H1 (cell line): Measurements from ENCODE around the gene LMAN1. TPM values are rescaled to one million over a fixed set of nuclear protein-coding genes. Genes with fewer than 3 reads are reported as not detected.

Experiments used
- CTCF ChIA-PET: fragments of 300-600 bp; sonication (Branson Sonifier 250); formaldehyde crosslinking; loops from one replicate; lab custom pipeline; 2021; ENCODE audit not compliant: partially characterized antibody; lab: Charles Lee
- POLR2A ChIA-PET: fragments of 300-600 bp; sonication (Branson Sonifier 250); formaldehyde crosslinking; loops from one replicate; lab custom pipeline; 2021; ENCODE audit warnings: inconsistent platforms; ENCODE audit not compliant: partially characterized antibody; lab: Charles Lee
- DNase-seq, 2 experiments: peaks; one replicate each; pipeline versions ENCODE4 v3.0.0 to v3.0.0-alpha.2; 2010 to 2022; ENCODE audit warnings: low spot score in 2 of 2, low read depth in 1 of 2, mixed read lengths in 1 of 2
- FAIRE-seq: peaks from 2 replicates; lab custom pipeline; 2011; peaks lifted over from hg19 to GRCh38; lab: Jason Lieb, UNC
- H2AFZ ChIP-seq: 2 replicates; pipeline ENCODE4 v1.8.1; 2012; ENCODE audit warnings: low read length, inconsistent platforms
- H2AK5ac ChIP-seq: 2 replicates; pipeline ENCODE4 v1.6.1; 2013; ENCODE audit warnings: low read depth, low read length
- H2BK120ac ChIP-seq: replicated peaks from 2 replicates; pipeline ENCODE3; 2013; ENCODE audit warnings: low read depth, low read length, inconsistent platforms
- H2BK12ac ChIP-seq: 2 replicates; pipeline ENCODE4 v1.6.1; 2013; ENCODE audit warnings: low read depth, low read length
- H2BK15ac ChIP-seq: 2 replicates; pipeline ENCODE4 v1.6.1; 2013; ENCODE audit warnings: low read length
- H2BK20ac ChIP-seq: 2 replicates; pipeline ENCODE4 v1.6.1; 2013; ENCODE audit warnings: low read length
- H2BK5ac ChIP-seq: 2 replicates; pipeline ENCODE4 v1.6.1; 2013; ENCODE audit warnings: low read depth, low read length
- H3K14ac ChIP-seq: 2 replicates; pipeline ENCODE4 v1.6.1; 2013; ENCODE audit warnings: inconsistent platforms; ENCODE audit not compliant: insufficient read length
- H3K18ac ChIP-seq: 2 replicates; pipeline ENCODE4 v1.6.1; 2013; ENCODE audit warnings: low read length; ENCODE audit errors: extremely low read depth
- H3K23ac ChIP-seq: 2 replicates; pipeline ENCODE4 v1.6.1; 2013; ENCODE audit warnings: inconsistent platforms; ENCODE audit not compliant: insufficient read length
- H3K23me2 ChIP-seq: 2 replicates; pipeline ENCODE4 v1.6.1; 2013; ENCODE audit warnings: low read depth, low read length
- H3K27ac ChIP-seq: 2 replicates; pipeline ENCODE4 v1.6.1; 2011; ENCODE audit warnings: low read depth, low read length, inconsistent platforms
- H3K27me3 ChIP-seq, 4 experiments: replicated peaks in 1 of 4; 1 replicate in 1 of 4; 2 replicates in 3 of 4; pipeline versions ENCODE4 v1.6.1 to v1.8.1; 2011 to 2013; ENCODE audit warnings: low read length in 3 of 4, mild to moderate bottlenecking in 3 of 4, inconsistent platforms in 2 of 4, mixed read lengths in 2 of 4, moderate library complexity in 1 of 4; ENCODE audit not compliant: control insufficient read depth in 3 of 4, insufficient read depth in 3 of 4; ENCODE audit errors: extremely low read depth in 1 of 4
- H3K36me3 ChIP-seq, 4 experiments: 2 replicates each; pipeline versions ENCODE4 v1.6.1 to v1.8.1; 2011 to 2013; ENCODE audit warnings: mild to moderate bottlenecking in 4 of 4, low read length in 3 of 4, moderate library complexity in 2 of 4, control low read depth in 1 of 4, inconsistent platforms in 1 of 4; ENCODE audit not compliant: insufficient read depth in 4 of 4, control insufficient read depth in 2 of 4
- H3K4ac ChIP-seq: replicated peaks from 2 replicates; pipeline ENCODE3; 2013; ENCODE audit warnings: low read length, low read depth, mixed read lengths, inconsistent platforms; ENCODE audit not compliant: insufficient read length
- H3K4me1 ChIP-seq, 4 experiments: replicated peaks in 1 of 4; 1 replicate in 1 of 4; 2 replicates in 3 of 4; pipeline versions ENCODE4 v1.6.1 to v1.8.1; 2011 to 2013; ENCODE audit warnings: low read length in 3 of 4, inconsistent platforms in 2 of 4, mixed read lengths in 1 of 4; ENCODE audit not compliant: insufficient read depth in 4 of 4, control insufficient read depth in 3 of 4
- H3K4me2 ChIP-seq, 2 experiments: 2 replicates each; pipeline versions ENCODE4 v1.6.1 to v1.8.1; 2011 to 2013; ENCODE audit warnings: low read depth in 2 of 2, low read length in 2 of 2, control low read depth in 1 of 2, inconsistent platforms in 1 of 2, mild to moderate bottlenecking in 1 of 2; ENCODE audit not compliant: insufficient read depth in 1 of 2
- H3K4me3 ChIP-seq, 4 experiments: fragments of 200-600, 300-600 bp in 1 of 4; sonication (generic), shearing (Covaris generic), sonication (Bioruptor Twin) in 1 of 4; 2 replicates each; pipeline versions ENCODE4 v1.5.1 to v1.8.1; 2011 to 2016; ENCODE audit warnings: low read length in 4 of 4, low read depth in 3 of 4, control low read depth in 2 of 4, inconsistent platforms in 2 of 4, mild to moderate bottlenecking in 2 of 4, mixed read lengths in 1 of 4, moderate library complexity in 1 of 4; ENCODE audit not compliant: insufficient read depth in 2 of 4; ENCODE audit errors: extremely low read depth in 1 of 4
- H3K56ac ChIP-seq: replicated peaks from 2 replicates; pipeline ENCODE3; 2013; ENCODE audit warnings: low read depth, mild to moderate bottlenecking, mixed read lengths, low read length, inconsistent platforms; ENCODE audit not compliant: insufficient read length
- H3K79me1 ChIP-seq: 2 replicates; pipeline ENCODE4 v1.6.1; 2013; ENCODE audit warnings: low read depth, low read length, control low read depth
- H3K79me2 ChIP-seq, 2 experiments: 2 replicates each; pipeline versions ENCODE4 v1.6.1 to v1.8.1; 2012 to 2013; ENCODE audit warnings: low read length in 2 of 2, mild to moderate bottlenecking in 2 of 2, inconsistent platforms in 1 of 2; ENCODE audit not compliant: insufficient read depth in 2 of 2, control insufficient read depth in 1 of 2
- H3K9ac ChIP-seq, 4 experiments: replicated peaks in 1 of 4; 1 replicate in 1 of 4; 2 replicates in 3 of 4; pipeline versions ENCODE4 v1.6.1 to v1.8.1; 2011 to 2013; ENCODE audit warnings: low read depth in 3 of 4, low read length in 3 of 4, control low read depth in 2 of 4, mild to moderate bottlenecking in 2 of 4, moderate library complexity in 2 of 4, inconsistent platforms in 1 of 4; ENCODE audit errors: extremely low read depth in 1 of 4
- H3K9me3 ChIP-seq, 2 experiments: 2 replicates each; pipeline versions ENCODE4 v1.6.1 to v1.8.1; 2012 to 2013; ENCODE audit warnings: mild to moderate bottlenecking in 2 of 2, moderate library complexity in 2 of 2, control low read depth in 1 of 2, inconsistent platforms in 1 of 2, low read depth in 1 of 2, low read length in 1 of 2, mixed read lengths in 1 of 2; ENCODE audit not compliant: insufficient read depth in 2 of 2
- H4K20me1 ChIP-seq, 2 experiments: replicated peaks in 1 of 2; 2 replicates each; pipeline versions ENCODE3 to v1.8.1; 2011 to 2013; ENCODE audit warnings: inconsistent platforms in 2 of 2, low read length in 2 of 2, mild to moderate bottlenecking in 1 of 2; ENCODE audit not compliant: insufficient read depth in 2 of 2, control insufficient read depth in 1 of 2
- H4K5ac ChIP-seq: 2 replicates; pipeline ENCODE4 v1.6.1; 2013; ENCODE audit warnings: low read length, low read depth, mixed read lengths, inconsistent platforms; ENCODE audit not compliant: insufficient read length
- H4K8ac ChIP-seq: 2 replicates; pipeline ENCODE4 v1.8.0; 2013; ENCODE audit warnings: mild to moderate bottlenecking, moderate library complexity, low read length, inconsistent platforms; ENCODE audit not compliant: insufficient read depth; ENCODE audit errors: extremely low read depth
- H4K91ac ChIP-seq: replicated peaks from 2 replicates; pipeline ENCODE3; 2013; ENCODE audit warnings: low read length, mixed read lengths, inconsistent platforms; ENCODE audit not compliant: insufficient read length
- BACH1 ChIP-seq: IDR thresholded peaks from 2 replicates; pipeline ENCODE4 v1.6.1; 2012; ENCODE audit warnings: low read length, improper control_type of control experiment
- CBX5 ChIP-seq: fragments of 300-800, 300-1000 bp; sonication (generic); IDR thresholded peaks from 2 replicates; pipeline ENCODE4 v1.7.1; 2016; ENCODE audit warnings: antibody characterized with exemption, low read length, low read depth
- CBX8 ChIP-seq: fragments of 300-800, 300-1000 bp; sonication (generic); IDR thresholded peaks from 2 replicates; pipeline ENCODE4 v1.7.1; 2016; ENCODE audit warnings: low read depth, low read length, borderline replicate concordance
- CHD1 ChIP-seq: IDR thresholded peaks from 2 replicates; pipeline ENCODE4 v1.6.1; 2012; ENCODE audit warnings: low read depth, low read length, improper control_type of control experiment
- EP300 ChIP-seq, 2 experiments: IDR thresholded peaks; 1 replicate in 1 of 2; 2 replicates in 1 of 2; pipeline ENCODE4 v1.6.1; 2011 to 2012; ENCODE audit warnings: low read depth in 2 of 2, low read length in 2 of 2, mild to moderate bottlenecking in 2 of 2, borderline replicate concordance in 1 of 2, inconsistent platforms in 1 of 2, moderate library complexity in 1 of 2
- GABPA ChIP-seq: IDR thresholded peaks from 2 replicates; pipeline ENCODE4 v1.6.1; 2011; ENCODE audit warnings: mild to moderate bottlenecking, low read length, moderate library complexity, borderline replicate concordance; ENCODE audit not compliant: insufficient read depth
- HDAC6 ChIP-seq: IDR thresholded peaks from one replicate; pipeline ENCODE4 v1.7.1; 2012; ENCODE audit warnings: low read depth, mild to moderate bottlenecking, inconsistent platforms, low read length, moderate library complexity
- JUND ChIP-seq: IDR thresholded peaks from 2 replicates; pipeline ENCODE4 v1.6.1; 2011; ENCODE audit warnings: mild to moderate bottlenecking, improper control_type of control experiment, low read length
- RFX5 ChIP-seq: IDR thresholded peaks from 2 replicates; pipeline ENCODE4 v1.6.1; 2011; ENCODE audit warnings: low read depth, low read length, improper control_type of control experiment, borderline replicate concordance
- SIRT6 ChIP-seq: IDR thresholded peaks from one replicate; pipeline ENCODE4 v1.7.1; 2012; ENCODE audit warnings: low read length, inconsistent platforms
- SP2 ChIP-seq: IDR thresholded peaks from 2 replicates; pipeline ENCODE4 v1.6.1; 2012; ENCODE audit warnings: mild to moderate bottlenecking, low read length, inconsistent platforms
- SP4 ChIP-seq: IDR thresholded peaks from 2 replicates; pipeline ENCODE4 v1.6.1; 2012; ENCODE audit warnings: low read length, inconsistent platforms
- SRF ChIP-seq: IDR thresholded peaks from 2 replicates; pipeline ENCODE4 v1.6.1; 2011; ENCODE audit warnings: mild to moderate bottlenecking, low read depth, low read length, moderate library complexity
- ZNF274 ChIP-seq: IDR thresholded peaks from 2 replicates; pipeline ENCODE4 v1.7.0; 2012; ENCODE audit warnings: low read length, borderline replicate concordance; ENCODE audit errors: extremely low read depth
- WGBS, 2 experiments: shearing (Covaris generic) in 1 of 2; methylation state at CpG; one replicate each; pipeline versions ENCODE4 v1.1.6 to v1.1.7; 2013 to 2015; ENCODE audit warnings: low lambda C conversion rate in 2 of 2, mixed read lengths in 2 of 2, inconsistent platforms in 1 of 2, low coverage in 1 of 2, missing lambda C conversion rate in 1 of 2; ENCODE audit not compliant: insufficient replicate concordance in 2 of 2, insufficient coverage in 1 of 2, insufficient read length in 1 of 2; ENCODE audit errors: extremely low coverage in 1 of 2, missing lambda C conversion rate in 1 of 2; 5-methylcytosine and 5-hydroxymethylcytosine counted together
- polyA plus RNA-seq, 7 experiments: library from polyadenylated mRNA; depleted of rRNA in 3 of 7; stranded (reverse) in 5 of 7; unstranded in 2 of 7; fragments of >200 nt in 5 of 7; fragments of 200-250 nt in 2 of 7; gene quantifications; 1 replicate in 5 of 7; 2 replicates in 1 of 7; 4 replicates in 1 of 7; pipeline versions ENCODE4 v1.2.1 to v1.2.3, GENCODE V29; 2011 to 2013; ENCODE audit warnings: missing spikeins in 2 of 7, mixed read lengths in 2 of 7
- total RNA-seq: library from RNA; stranded (reverse); fragmentation: NEBNext Ultra II Directional; extraction: Animal tissue kit (Norgen Biotek cat#: 25700); gene quantifications from 2 replicates; pipeline ENCODE4 v1.2.1, GENCODE V29; 2021
- TF ChIP-seq, protein P1 (sequence below): IDR thresholded peaks from 2 replicates; pipeline ENCODE4 v1.6.1; 2012; ENCODE audit warnings: inconsistent platforms

The LMAN1 gene
- total and polyA plus RNA-seq, 2 of the 8 experiments (the other 6 are each of a cell fraction or from before 2014, with no cell fraction given), result 20.3 to 73.6 TPM

DNA sequence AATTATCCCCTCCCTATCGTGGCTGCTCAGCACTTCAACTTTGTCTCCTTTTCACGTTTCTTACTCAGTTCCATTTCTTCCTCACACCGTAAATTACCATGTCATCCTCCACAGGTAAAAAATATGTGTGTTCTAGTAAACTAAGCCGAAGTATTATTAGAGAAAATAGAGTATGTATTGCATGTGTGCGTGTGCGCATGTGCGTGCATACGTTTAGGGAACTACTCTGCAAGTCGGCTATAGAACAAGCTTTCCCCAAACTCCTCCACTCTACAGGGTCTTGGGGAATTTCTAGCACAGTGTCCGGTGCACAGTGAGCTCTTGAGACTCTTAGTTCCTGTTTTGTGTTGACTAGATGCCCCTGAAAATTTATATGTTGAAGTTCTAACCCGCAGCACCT, 76.7 kb downstream of the LMAN1 start:
- 89% methylated on average over 11 of the region's 11 CpGs; no CpG with 5 or more reads in 1 of the 2 experiments for WGBS, 2 experiments
- ChIA-PET CTCF (interaction anchor here (1.1 to 1.3 kb wide), 2 partner anchors 13 to 21 kb away, joined by 4 to 6 read pairs; no protein-coding TSS in a partner anchor), POLR2A (interaction anchor here (1.4 kb wide), 1 partner anchor 79 kb away, joined by 3 read pairs; no protein-coding TSS in a partner anchor)
- DNase-seq, result no peak
- H3K27me3 ChIP-seq, result peaks cover 3 to 17% (median 7%) of the 10 kb centered on the region in 4 experiments; a peak in 6 of 7 replicates
- no peaks in the 10 kb centered on the region for H3K23me2 ChIP-seq
- H4K91ac ChIP-seq, result no peak overlapping the region
- no peaks in the 10 kb centered on the region for H4K20me1 ChIP-seq
- H4K5ac ChIP-seq, result no peak overlapping the region
- no peak overlapping the region for H3K18ac ChIP-seq
- H2BK120ac ChIP-seq, result no peak overlapping the region
- no peak overlapping the region for H3K4ac ChIP-seq
- no peak overlapping the region for H2BK12ac ChIP-seq
- no peak for FAIRE-seq
- H3K9ac ChIP-seq, result no peak overlapping the region
- no peak overlapping the region for H2BK20ac ChIP-seq
- H3K23ac ChIP-seq, result no peak overlapping the region
- no peak overlapping the region for H2BK15ac ChIP-seq
- no peak overlapping the region for H3K4me2 ChIP-seq
- H3K79me1 ChIP-seq, result no peaks in the 10 kb centered on the region
- no peaks in the 10 kb centered on the region for H3K4me1 ChIP-seq
- no peak overlapping the region for H3K27ac ChIP-seq
- H3K9me3 ChIP-seq, result no peaks in the 10 kb centered on the region
- H2AK5ac ChIP-seq, result no peak overlapping the region
- no peak overlapping the region for H3K14ac ChIP-seq
- H2AFZ ChIP-seq, result no peak overlapping the region
- no peaks in the 10 kb centered on the region for H3K79me2 ChIP-seq
- H4K8ac ChIP-seq, result no peak overlapping the region
- no peaks in the 10 kb centered on the region; a peak in 1 of 8 replicates for H3K36me3 ChIP-seq
- H3K56ac ChIP-seq, result no peak overlapping the region
- H2BK5ac ChIP-seq, result no peak overlapping the region
- no peak overlapping the region for H3K4me3 ChIP-seq
- no peak for TF ChIP-seq HDAC6
- TF ChIP-seq EP300 (IDR thresholded peaks at IDR 0.05; ENCODE audit: borderline replicate concordance in 1 of 2, low read depth in 2 of 2, low read length in 2 of 2), result no peak
- no peak for TF ChIP-seq SP4
- TF ChIP-seq GABPA, result no peak
- TF ChIP-seq, protein P1, sequence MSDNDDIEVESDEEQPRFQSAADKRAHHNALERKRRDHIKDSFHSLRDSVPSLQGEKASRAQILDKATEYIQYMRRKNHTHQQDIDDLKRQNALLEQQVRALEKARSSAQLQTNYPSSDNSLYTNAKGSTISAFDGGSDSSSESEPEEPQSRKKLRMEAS, result no peak
- no peak for TF ChIP-seq SIRT6
- TF ChIP-seq BACH1, result no peak
- no peak for TF ChIP-seq RFX5
- TF ChIP-seq CBX5, result no peak
- no peak for TF ChIP-seq ZNF274
- no peak for TF ChIP-seq SP2
- no peak for TF ChIP-seq CHD1
- no peak for TF ChIP-seq JUND
- TF ChIP-seq SRF, result no peak
- TF ChIP-seq CBX8, result no peak
